ENCODE results near the gene NODAL.

The NODAL gene

GRCh38 chr10:70442332-70442988 lies 979 bp upstream of the NODAL start:
- no peaks in the 10 kb centered on the region for H3K9me3 ChIP-seq (ENCODE audit: low read length)
- H3K4me1 ChIP-seq (ENCODE audit: insufficient read depth, low read length), result peaks cover 28% of the 10 kb centered on the region
- H3K9ac ChIP-seq (ENCODE audit: low read length), result no peak overlapping the region
- no peak overlapping the region for H3K27ac ChIP-seq (ENCODE audit: low read depth, low read length)
- H3K27me3 ChIP-seq (ENCODE audit: control insufficient read depth in 1 of 2, insufficient read depth in 2 of 2, low read length in 2 of 2), result peaks cover 16 to 29% of the 10 kb centered on the region in 2 donors
- H3K4me3 ChIP-seq (ENCODE audit: low read depth in 1 of 2, low read length in 2 of 2), result no peak overlapping the region
- no peaks in the 10 kb centered on the region for H3K36me3 ChIP-seq (ENCODE audit: insufficient read depth, low read length)

- H3K27me3 ChIP-seq (ENCODE audit: control insufficient read depth in 1 of 2, insufficient read depth in 2 of 2, low read length in 2 of 2), result peaks cover 16 to 29% of the 10 kb centered on the region in 2 donors
- no peaks in the 10 kb centered on the region for H3K36me3 ChIP-seq (ENCODE audit: insufficient read depth, low read length)
- no peak overlapping the region for H3K4me3 ChIP-seq (ENCODE audit: low read depth in 1 of 2, low read length in 2 of 2)
- H3K9ac ChIP-seq (ENCODE audit: low read length), result no peak overlapping the region
- H3K4me1 ChIP-seq (ENCODE audit: insufficient read depth, low read length), result peaks cover 27% of the 10 kb centered on the region
- H3K27ac ChIP-seq (ENCODE audit: low read depth, low read length), result no peak overlapping the region
- H3K9me3 ChIP-seq (ENCODE audit: low read length), result no peaks in the 10 kb centered on the region
Measured at GRCh38 chr10:70441895-70442309, 421 bp upstream of the NODAL start.

GRCh38 chr10:70440296-70441160 lies 953 bp downstream of the NODAL start:
- Histone ChIP-seq H3K36me3 (ENCODE audit: insufficient read depth, low read length) (peaks cover 3% of the 10 kb centered on the region), H3K4me3 (ENCODE audit: low read depth in 1 of 2, low read length in 2 of 2) (peak overlapping the region; percentile 39 to 46)

GRCh38 chr10:70437721-70438120 lies 3.8 kb downstream of the NODAL start:
- H3K27ac ChIP-seq (ENCODE audit: low read depth, low read length), result no peak overlapping the region
- H3K4me1 ChIP-seq (ENCODE audit: insufficient read depth, low read length), result peaks cover 14% of the 10 kb centered on the region
- H3K36me3 ChIP-seq (ENCODE audit: insufficient read depth, low read length), result peaks cover 3% of the 10 kb centered on the region
- no peak overlapping the region for H3K9ac ChIP-seq (ENCODE audit: low read length)
- H3K27me3 ChIP-seq (ENCODE audit: control insufficient read depth in 1 of 2, insufficient read depth in 2 of 2, low read length in 2 of 2), result peaks cover 16 to 29% of the 10 kb centered on the region in 2 donors
- H3K4me3 ChIP-seq (ENCODE audit: low read depth in 1 of 2, low read length in 2 of 2), result no peak overlapping the region
- H3K9me3 ChIP-seq (ENCODE audit: low read length), result no peaks in the 10 kb centered on the region

More at GRCh38 chr10:70440296-70441160, 953 bp downstream of the NODAL start:
- no peak overlapping the region for H3K9ac ChIP-seq (ENCODE audit: low read length)
- peaks cover 13% of the 10 kb centered on the region for H3K4me1 ChIP-seq (ENCODE audit: insufficient read depth, low read length)
- H3K27ac ChIP-seq (ENCODE audit: low read depth, low read length), result no peak overlapping the region
- no peaks in the 10 kb centered on the region for H3K9me3 ChIP-seq (ENCODE audit: low read length)
- peaks cover 16 to 29% of the 10 kb centered on the region in 2 donors for H3K27me3 ChIP-seq (ENCODE audit: control insufficient read depth in 1 of 2, insufficient read depth in 2 of 2, low read length in 2 of 2)

- Histone ChIP-seq H3K36me3 (ENCODE audit: insufficient read depth, low read length) (peaks cover 3% of the 10 kb centered on the region), H3K9ac (ENCODE audit: low read length) (no peak overlapping the region), H3K9me3 (ENCODE audit: low read length) (no peaks in the 10 kb centered on the region), H3K4me1 (ENCODE audit: insufficient read depth, low read length) (peaks cover 28% of the 10 kb centered on the region), H3K27me3 (ENCODE audit: control insufficient read depth in 1 of 2, insufficient read depth in 2 of 2, low read length in 2 of 2) (peaks cover under 1 to 10% of the 10 kb centered on the region in 2 donors), H3K4me3 (ENCODE audit: low read depth in 1 of 2, low read length in 2 of 2) (no peak overlapping the region), H3K27ac (ENCODE audit: low read depth, low read length) (no peak overlapping the region)
Measured at GRCh38 chr10:70435241-70436085, 6.0 kb downstream of the NODAL start.

GRCh38 chr10:70433581-70434280 lies 7.8 kb downstream of the NODAL start:
- Histone ChIP-seq H3K4me1 (ENCODE audit: insufficient read depth, low read length) (peaks cover 33% of the 10 kb centered on the region), H3K27me3 (ENCODE audit: control insufficient read depth in 1 of 2, insufficient read depth in 2 of 2, low read length in 2 of 2) (no peaks in the 10 kb centered on the region), H3K9me3 (ENCODE audit: low read length) (no peaks in the 10 kb centered on the region), H3K36me3 (ENCODE audit: insufficient read depth, low read length) (peaks cover 3% of the 10 kb centered on the region), H3K9ac (ENCODE audit: low read length) (no peak overlapping the region), H3K4me3 (ENCODE audit: low read depth in 1 of 2, low read length in 2 of 2) (no peak overlapping the region), H3K27ac (ENCODE audit: low read depth, low read length) (no peak overlapping the region)

- no peak overlapping the region for H3K27ac ChIP-seq (ENCODE audit: low read depth, low read length)
- peak overlapping the region; percentile 14 for H3K9ac ChIP-seq (ENCODE audit: low read length)
- no peak overlapping the region for H3K4me3 ChIP-seq (ENCODE audit: low read depth in 1 of 2, low read length in 2 of 2)
- H3K9me3 ChIP-seq (ENCODE audit: low read length), result no peaks in the 10 kb centered on the region
- peaks cover 3% of the 10 kb centered on the region for H3K36me3 ChIP-seq (ENCODE audit: insufficient read depth, low read length)
- peaks cover 36% of the 10 kb centered on the region for H3K4me1 ChIP-seq (ENCODE audit: insufficient read depth, low read length)
- H3K27me3 ChIP-seq (ENCODE audit: control insufficient read depth in 1 of 2, insufficient read depth in 2 of 2, low read length in 2 of 2), result no peaks in the 10 kb centered on the region
Measured at GRCh38 chr10:70432561-70433263, 8.8 kb downstream of the NODAL start.

GRCh38 chr10:70432101-70432500 lies 9.4 kb downstream of the NODAL start:
- peaks cover 4% of the 10 kb centered on the region for H3K36me3 ChIP-seq (ENCODE audit: insufficient read depth, low read length)
- peaks cover 42% of the 10 kb centered on the region for H3K4me1 ChIP-seq (ENCODE audit: insufficient read depth, low read length)
- no peak overlapping the region for H3K4me3 ChIP-seq (ENCODE audit: low read depth in 1 of 2, low read length in 2 of 2)
- H3K27me3 ChIP-seq (ENCODE audit: control insufficient read depth in 1 of 2, insufficient read depth in 2 of 2, low read length in 2 of 2), result no peaks in the 10 kb centered on the region
- H3K9me3 ChIP-seq (ENCODE audit: low read length), result no peaks in the 10 kb centered on the region
- no peak overlapping the region for H3K9ac ChIP-seq (ENCODE audit: low read length)
- no peak overlapping the region for H3K27ac ChIP-seq (ENCODE audit: low read depth, low read length)

- peak overlapping the region; percentile 47 for H3K27ac ChIP-seq (ENCODE audit: low read depth, low read length)
- peak overlapping the region in 1 of 2 donors; percentile 19 for H3K4me3 ChIP-seq (ENCODE audit: low read depth in 1 of 2, low read length in 2 of 2)
- H3K36me3 ChIP-seq (ENCODE audit: insufficient read depth, low read length), result peaks cover 14% of the 10 kb centered on the region
Measured at GRCh38 chr10:70430493-70431445, 10.7 kb downstream of the NODAL start.

More at GRCh38 chr10:70430493-70431445, 10.7 kb downstream of the NODAL start:
- peaks cover 49% of the 10 kb centered on the region for H3K4me1 ChIP-seq (ENCODE audit: insufficient read depth, low read length)
- no peaks in the 10 kb centered on the region for H3K27me3 ChIP-seq (ENCODE audit: control insufficient read depth in 1 of 2, insufficient read depth in 2 of 2, low read length in 2 of 2)
- no peaks in the 10 kb centered on the region for H3K9me3 ChIP-seq (ENCODE audit: low read length)
- H3K9ac ChIP-seq (ENCODE audit: low read length), result peak overlapping the region; percentile 6
